ENCODE measurements around the gene CEP104. TPM values are rescaled to one million over a fixed set of nuclear protein-coding genes. Genes with fewer than 3 reads are reported as not detected.

CEP104 gene
- polyA plus RNA-seq, 2 of the 4 experiments (the other 2 are of a cell fraction) = 14.5 to 28.8 TPM

DNA sequence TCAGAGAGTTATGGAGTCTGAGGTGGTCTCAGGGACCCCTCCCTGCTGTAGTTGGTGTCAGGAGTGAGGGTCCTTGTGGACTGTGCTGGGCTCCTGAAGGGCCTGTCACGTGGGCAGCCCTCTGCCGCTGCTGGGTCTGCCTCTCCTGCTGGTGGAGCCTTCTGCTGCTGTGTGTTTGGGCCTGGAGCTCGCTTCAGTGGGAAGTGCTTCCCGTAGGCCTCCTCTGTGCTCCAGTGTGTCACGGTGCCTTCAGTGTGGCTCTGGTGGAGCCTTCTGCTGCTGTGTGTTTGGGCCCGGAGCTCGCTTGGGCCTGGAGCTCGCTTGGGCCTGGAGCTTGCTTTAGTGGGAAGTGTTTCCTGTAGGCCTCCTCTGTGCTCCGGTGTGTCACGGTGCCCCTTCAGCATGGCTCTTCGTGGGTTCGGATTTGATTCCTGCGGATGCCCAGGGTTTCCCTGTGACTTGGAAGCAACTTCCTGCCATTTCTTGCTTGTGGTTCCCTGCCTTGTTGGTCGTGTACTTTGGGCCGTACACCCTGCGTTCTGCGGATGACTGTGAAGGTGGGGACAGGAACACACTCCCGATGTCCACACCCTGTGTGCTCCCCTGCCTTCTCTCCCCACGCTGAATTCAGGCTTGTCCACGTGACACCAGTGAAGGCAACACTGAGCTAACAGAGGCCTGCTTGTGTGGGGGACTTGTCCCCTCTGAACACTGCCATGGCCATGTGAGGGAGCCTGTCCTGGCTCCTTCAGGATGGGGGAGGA is 23.6 kb upstream of the CEP104 start:
- peaks cover 8% of the 10 kb centered on the region; the same call in 1 of the 3 replicates for H3K9me3 ChIP-seq
- DNase-seq (ENCODE audit: low read depth in 1 of 2, low spot score in 1 of 2) (no peak), ATAC-seq (no peak), FAIRE-seq (no peak)
- H3K27ac ChIP-seq = no peak overlapping the region
- H3K4me3 ChIP-seq = no peak overlapping the region
- CTCF ChIA-PET = interaction anchor here (0.6 kb wide), 1 partner anchor 1381 kb away, joined by 3 read pairs; no protein-coding TSS in a partner anchor
- TF ChIP-seq NPAS2 (CRISPR knock-in tag; IDR thresholded peaks at IDR 0.05; ENCODE audit: borderline replicate concordance) = no peak
- POLR2A ChIA-PET = no interaction called here
- WGBS (ENCODE audit: missing lambda C conversion rate) = 93% methylated on average over 10 of the region's 20 CpGs
- H3K4me1 ChIP-seq = no peaks in the 10 kb centered on the region
- no peak overlapping the region for H3K4me2 ChIP-seq

DNA sequence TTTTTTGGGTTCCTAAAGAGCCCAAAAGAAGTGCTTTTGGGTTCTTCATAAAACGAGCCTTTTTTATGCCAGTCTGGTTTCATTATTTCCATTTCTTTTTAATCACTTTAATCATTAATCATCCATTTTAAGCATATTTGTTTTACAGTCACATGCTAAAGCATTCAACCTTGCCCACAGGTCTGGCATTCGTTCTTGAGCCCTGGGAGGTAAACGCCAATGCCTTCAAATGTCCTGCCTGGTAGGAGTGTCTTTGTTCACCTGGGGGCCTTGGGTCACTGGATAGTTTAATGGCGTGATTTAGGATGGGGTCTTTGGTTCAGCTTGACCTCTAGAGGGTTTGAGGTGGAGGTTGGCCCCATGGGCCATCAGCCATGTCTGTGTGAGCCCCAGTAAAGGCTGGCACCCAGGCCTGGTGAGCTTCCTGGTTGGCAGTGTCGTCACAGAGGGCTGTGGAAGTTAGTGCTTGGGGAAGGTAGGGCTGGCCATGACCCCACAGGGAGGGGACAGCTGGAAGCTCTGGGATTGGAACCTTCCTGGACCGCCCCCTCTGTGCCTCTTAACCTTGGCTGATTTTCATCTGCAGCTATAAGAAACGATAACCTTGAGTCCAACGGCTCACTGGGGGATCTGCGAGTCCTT is 22.9 kb upstream of the CEP104 start:
- WGBS (ENCODE audit: missing lambda C conversion rate) = 85% methylated on average over 6 of the region's 9 CpGs
- H3K4me1 ChIP-seq = no peaks in the 10 kb centered on the region

DNA sequence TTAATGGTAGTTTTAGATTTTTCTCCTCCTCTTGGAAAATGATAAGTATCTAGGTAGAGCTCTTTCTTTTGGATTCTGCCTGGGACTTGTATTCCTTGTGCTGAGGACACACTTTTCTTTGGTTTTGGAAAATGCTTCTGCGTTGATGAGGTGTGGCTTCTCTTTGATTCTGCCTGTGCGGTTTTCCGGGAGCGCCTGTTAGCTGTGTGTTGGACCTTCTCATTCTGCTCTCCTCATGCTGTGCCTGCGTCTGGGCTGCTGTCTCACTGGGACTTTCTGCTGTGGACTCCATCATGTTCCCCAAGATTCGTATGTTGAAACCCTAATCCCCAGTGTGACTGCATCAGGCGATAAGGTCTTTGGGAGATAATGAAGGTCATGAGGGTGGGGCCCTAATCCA is 22.1 kb upstream of the CEP104 start:
- no peaks in the 10 kb centered on the region for H3K4me1 ChIP-seq
- 93% methylated on average over 7 of the region's 7 CpGs for WGBS (ENCODE audit: missing lambda C conversion rate)
- ChIA-PET POLR2A (no interaction called here), CTCF (interaction anchor here (0.6 kb wide), 1 partner anchor 46 kb away, joined by 3 read pairs; no protein-coding TSS in a partner anchor)
- H3K27ac ChIP-seq = no peak overlapping the region
- TF ChIP-seq NR3C1 (IDR thresholded peaks at IDR 0.05) (no peak), CBX8 (IDR thresholded peaks at IDR 0.05) (no peak), HDAC2 (IDR thresholded peaks at IDR 0.05) (no peak), FOSB (CRISPR knock-in tag; IDR thresholded peaks at IDR 0.05) (no peak)
- no peak overlapping the region for H3K4me3 ChIP-seq
- H3K4me2 ChIP-seq = no peak overlapping the region
- DNase-seq (ENCODE audit: low read depth in 1 of 2, low spot score in 1 of 2) (no peak), FAIRE-seq (no peak), ATAC-seq (no peak)
- peaks cover 8% of the 10 kb centered on the region; the same call in 1 of the 3 replicates for H3K9me3 ChIP-seq

More for the DNA sequence above, 22.9 kb upstream of the CEP104 start:
- ChIA-PET POLR2A (no interaction called here), CTCF (no interaction called here)
- no peak overlapping the region for H3K4me2 ChIP-seq
- no peak for ATAC-seq
- no peak for TF ChIP-seq CEBPB (IDR thresholded peaks at IDR 0.05)
- TF ChIP-seq RFX5 (IDR thresholded peaks at IDR 0.05) = no peak
- no peak for TF ChIP-seq RARB (CRISPR knock-in tag; IDR thresholded peaks at IDR 0.05)
- TF ChIP-seq FOSL2 (IDR thresholded peaks at IDR 0.05) = no peak
- no peak for TF ChIP-seq FOSL2 (CRISPR knock-in tag; IDR thresholded peaks at IDR 0.05)
- TF ChIP-seq SMC3 (IDR thresholded peaks at IDR 0.05) = no peak
- no peak for TF ChIP-seq NR3C1 (IDR thresholded peaks at IDR 0.05)
- TF ChIP-seq HOXB13 (CRISPR knock-in tag; IDR thresholded peaks at IDR 0.05; ENCODE audit: low read depth) = no peak
- TF ChIP-seq, protein P1, sequence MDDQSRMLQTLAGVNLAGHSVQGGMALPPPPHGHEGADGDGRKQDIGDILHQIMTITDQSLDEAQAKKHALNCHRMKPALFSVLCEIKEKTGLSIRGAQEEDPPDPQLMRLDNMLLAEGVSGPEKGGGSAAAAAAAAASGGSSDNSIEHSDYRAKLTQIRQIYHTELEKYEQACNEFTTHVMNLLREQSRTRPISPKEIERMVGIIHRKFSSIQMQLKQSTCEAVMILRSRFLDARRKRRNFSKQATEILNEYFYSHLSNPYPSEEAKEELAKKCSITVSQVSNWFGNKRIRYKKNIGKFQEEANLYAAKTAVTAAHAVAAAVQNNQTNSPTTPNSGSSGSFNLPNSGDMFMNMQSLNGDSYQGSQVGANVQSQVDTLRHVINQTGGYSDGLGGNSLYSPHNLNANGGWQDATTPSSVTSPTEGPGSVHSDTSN (IDR thresholded peaks at IDR 0.05) = no peak
- TF ChIP-seq MAZ (IDR thresholded peaks at IDR 0.05; ENCODE audit: borderline replicate concordance, low read depth, low read length) = no peak
- no peak for TF ChIP-seq NFE2L2 (conservative IDR thresholded peaks at IDR 0.05; ENCODE audit: low read length)
- no peak for TF ChIP-seq HDAC2 (IDR thresholded peaks at IDR 0.05)
- TF ChIP-seq, protein P2, sequence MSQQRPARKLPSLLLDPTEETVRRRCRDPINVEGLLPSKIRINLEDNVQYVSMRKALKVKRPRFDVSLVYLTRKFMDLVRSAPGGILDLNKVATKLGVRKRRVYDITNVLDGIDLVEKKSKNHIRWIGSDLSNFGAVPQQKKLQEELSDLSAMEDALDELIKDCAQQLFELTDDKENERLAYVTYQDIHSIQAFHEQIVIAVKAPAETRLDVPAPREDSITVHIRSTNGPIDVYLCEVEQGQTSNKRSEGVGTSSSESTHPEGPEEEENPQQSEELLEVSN (IDR thresholded peaks at IDR 0.05; ENCODE audit: borderline replicate concordance, low read depth) = no peak
- TF ChIP-seq HOXA7 (CRISPR knock-in tag; IDR thresholded peaks at IDR 0.05) = no peak
- no peak for TF ChIP-seq ZC3H11A (IDR thresholded peaks at IDR 0.05)
- TF ChIP-seq ESRRA (IDR thresholded peaks at IDR 0.05; ENCODE audit: borderline replicate concordance, low read length) = no peak
- H3K27ac ChIP-seq = no peak overlapping the region
- no peak overlapping the region for H3K4me3 ChIP-seq
- DNase-seq (ENCODE audit: low read depth in 1 of 2, low spot score in 1 of 2) = no peak
- peaks cover 8% of the 10 kb centered on the region; the same call in 1 of the 3 replicates for H3K9me3 ChIP-seq
- FAIRE-seq = no peak

- Histone ChIP-seq H3K4me1 (no peaks in the 10 kb centered on the region), H3K4me3 (no peak overlapping the region), H3K4me2 (no peak overlapping the region), H3K27ac (no peak overlapping the region), H3K9me3 (peaks cover 8% of the 10 kb centered on the region; the same call in 1 of the 3 replicates)
- no peak for FAIRE-seq
- no peak for ATAC-seq
- ChIA-PET CTCF (no interaction called here), POLR2A (no interaction called here)
- no peak for DNase-seq (ENCODE audit: low read depth in 1 of 2, low spot score in 1 of 2)
- TF ChIP-seq BHLHE40 (IDR thresholded peaks at IDR 0.05; ENCODE audit: low read depth, low read length) (no peak), ZC3H11A (IDR thresholded peaks at IDR 0.05) (no peak), SMC3 (IDR thresholded peaks at IDR 0.05) (no peak), SREBF2 (IDR thresholded peaks at IDR 0.05) (no peak), RCOR1 (IDR thresholded peaks at IDR 0.05; ENCODE audit: low read depth, low read length) (no peak), MAZ (IDR thresholded peaks at IDR 0.05; ENCODE audit: borderline replicate concordance, low read depth, low read length) (no peak), EP300 (IDR thresholded peaks at IDR 0.05) (no peak), POLR2A (IDR thresholded peaks at IDR 0.05; ENCODE audit: low read length) (no peak), KDM1A (IDR thresholded peaks at IDR 0.05; ENCODE audit: low read depth) (no peak)
- TF ChIP-seq, protein P3, sequence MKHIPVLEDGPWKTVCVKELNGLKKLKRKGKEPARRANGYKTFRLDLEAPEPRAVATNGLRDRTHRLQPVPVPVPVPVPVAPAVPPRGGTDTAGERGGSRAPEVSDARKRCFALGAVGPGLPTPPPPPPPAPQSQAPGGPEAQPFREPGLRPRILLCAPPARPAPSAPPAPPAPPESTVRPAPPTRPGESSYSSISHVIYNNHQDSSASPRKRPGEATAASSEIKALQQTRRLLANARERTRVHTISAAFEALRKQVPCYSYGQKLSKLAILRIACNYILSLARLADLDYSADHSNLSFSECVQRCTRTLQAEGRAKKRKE (CRISPR knock-in tag; IDR thresholded peaks at IDR 0.05; ENCODE audit: low read depth) = no peak
- TF ChIP-seq, protein P4, sequence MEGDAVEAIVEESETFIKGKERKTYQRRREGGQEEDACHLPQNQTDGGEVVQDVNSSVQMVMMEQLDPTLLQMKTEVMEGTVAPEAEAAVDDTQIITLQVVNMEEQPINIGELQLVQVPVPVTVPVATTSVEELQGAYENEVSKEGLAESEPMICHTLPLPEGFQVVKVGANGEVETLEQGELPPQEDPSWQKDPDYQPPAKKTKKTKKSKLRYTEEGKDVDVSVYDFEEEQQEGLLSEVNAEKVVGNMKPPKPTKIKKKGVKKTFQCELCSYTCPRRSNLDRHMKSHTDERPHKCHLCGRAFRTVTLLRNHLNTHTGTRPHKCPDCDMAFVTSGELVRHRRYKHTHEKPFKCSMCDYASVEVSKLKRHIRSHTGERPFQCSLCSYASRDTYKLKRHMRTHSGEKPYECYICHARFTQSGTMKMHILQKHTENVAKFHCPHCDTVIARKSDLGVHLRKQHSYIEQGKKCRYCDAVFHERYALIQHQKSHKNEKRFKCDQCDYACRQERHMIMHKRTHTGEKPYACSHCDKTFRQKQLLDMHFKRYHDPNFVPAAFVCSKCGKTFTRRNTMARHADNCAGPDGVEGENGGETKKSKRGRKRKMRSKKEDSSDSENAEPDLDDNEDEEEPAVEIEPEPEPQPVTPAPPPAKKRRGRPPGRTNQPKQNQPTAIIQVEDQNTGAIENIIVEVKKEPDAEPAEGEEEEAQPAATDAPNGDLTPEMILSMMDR (IDR thresholded peaks at IDR 0.05) = no peak
- WGBS (ENCODE audit: missing lambda C conversion rate) = 91% methylated on average over 6 of the region's 16 CpGs
These were observed 19.7 kb upstream of the CEP104 start for GRCh38 chr1:3876716-3877115.
